B cell (primary cell): ENCODE results near the gene SAMD4A. TPM values are rescaled to one million over a fixed set of nuclear protein-coding genes. Genes with fewer than 3 reads are reported as not detected.

ENCODE experiments used
- ATAC-seq: fragments of 200-7000 bp; cut with Tn5 transposase; one replicate; pipeline ENCODE4 v1.10.0; 2021; ENCODE audit warnings: low read depth, mild to moderate bottlenecking, moderate number of reproducible peaks, moderate library complexity
- CTCF ChIA-PET: fragments of 350-600 bp; sonication (Branson Sonifier 250); formaldehyde crosslinking; loops from one replicate; lab custom pipeline; 2021; ENCODE audit warnings: antibody characterized with exemption, inconsistent platforms; lab: Charles Lee
- POLR2A ChIA-PET: fragments of 350-600 bp; sonication (Branson Sonifier 250); formaldehyde crosslinking; loops from one replicate; lab custom pipeline; 2021; ENCODE audit warnings: antibody characterized with exemption; lab: Charles Lee
- DNase-seq: peaks from one replicate; pipeline ENCODE4 v3.0.0; 2013
- H2AFZ ChIP-seq: 2 replicates; pipeline ENCODE4 v1.6.1; 2012; ENCODE audit warnings: mild to moderate bottlenecking, low read depth, low read length; ENCODE audit not compliant: insufficient read depth, poor library complexity, severe bottlenecking
- H3K27ac ChIP-seq, 2 donors: 1 replicate in 1 of 2; 2 replicates in 1 of 2; pipeline ENCODE4 v1.5.1; 2012 to 2013; ENCODE audit warnings: low read length in 2 of 2, mild to moderate bottlenecking in 2 of 2, moderate library complexity in 1 of 2
- H3K27me3 ChIP-seq, 4 experiments: fragments of 200-600 bp in 1 of 4; sonication (generic) in 1 of 4; replicated peaks in 1 of 4; 1 replicate in 2 of 4; 2 replicates in 2 of 4; pipeline versions ENCODE4 v1.6.1 to v1.7.0; 2013 to 2016; ENCODE audit warnings: low read length in 3 of 4, mild to moderate bottlenecking in 2 of 4, mixed read lengths in 1 of 4, moderate library complexity in 1 of 4; ENCODE audit not compliant: insufficient read depth in 4 of 4, control insufficient read depth in 3 of 4; ENCODE audit errors: control extremely low read depth in 1 of 4
- H3K36me3 ChIP-seq, 2 experiments: replicated peaks in 1 of 2; 1 replicate in 1 of 2; 2 replicates in 1 of 2; pipeline versions ENCODE4 v1.6.1 to v1.7.1; 2013; ENCODE audit warnings: low read length in 1 of 2; ENCODE audit not compliant: insufficient read depth in 2 of 2, control insufficient read depth in 1 of 2; ENCODE audit errors: control extremely low read depth in 1 of 2, extremely low read depth in 1 of 2
- H3K4me1 ChIP-seq, 2 donors: fragments of 200-600 bp in 1 of 2; sonication (generic) in 1 of 2; 1 replicate in 1 of 2; 2 replicates in 1 of 2; pipeline versions ENCODE4 v1.5.1 to v1.6.1; 2013 to 2017; ENCODE audit warnings: low read length in 2 of 2; ENCODE audit not compliant: control insufficient read depth in 2 of 2, insufficient read depth in 2 of 2
- H3K4me2 ChIP-seq: replicated peaks from 2 replicates; pipeline ENCODE3; 2012; ENCODE audit warnings: mild to moderate bottlenecking, low read depth, low read length; ENCODE audit not compliant: poor library complexity, severe bottlenecking
- H3K4me3 ChIP-seq, 5 experiments: fragments of 200-600 bp in 1 of 5; sonication (generic) in 1 of 5; 1 replicate in 3 of 5; 2 replicates in 2 of 5; pipeline versions ENCODE4 v1.5.1 to v1.7.0; 2011 to 2016; ENCODE audit warnings: low read length in 4 of 5, mild to moderate bottlenecking in 4 of 5, low read depth in 2 of 5, control low read depth in 1 of 5, moderate library complexity in 1 of 5; ENCODE audit not compliant: insufficient read depth in 1 of 5; ENCODE audit errors: control extremely low read depth in 1 of 5, extremely low read depth in 1 of 5
- H3K79me2 ChIP-seq: fragments of 200-600 bp; sonication (generic); one replicate; pipeline ENCODE4 v1.6.0; 2016; ENCODE audit warnings: low read length; ENCODE audit not compliant: control insufficient read depth, insufficient read depth
- H3K9ac ChIP-seq: fragments of 200-600 bp; sonication (generic); 2 replicates; pipeline ENCODE4 v1.6.1; 2017; ENCODE audit warnings: mild to moderate bottlenecking, low read length, moderate library complexity
- H3K9me3 ChIP-seq, 3 donors: one replicate each; pipeline versions ENCODE4 v1.6.1 to v1.7.1; 2013; ENCODE audit warnings: low read length in 2 of 3; ENCODE audit not compliant: control insufficient read depth in 2 of 3, insufficient read depth in 1 of 3; ENCODE audit errors: control extremely low read depth in 1 of 3
- H4K20me1 ChIP-seq: 2 replicates; pipeline ENCODE4 v1.6.0; 2012; ENCODE audit warnings: mild to moderate bottlenecking, low read length; ENCODE audit not compliant: insufficient read depth, control insufficient read depth, poor library complexity, severe bottlenecking
- H3K27ac Mint-ChIP-seq: one replicate; pipeline ENCODE4 v1.8.0; 2021; ENCODE audit warnings: mixed read lengths
- H3K27me3 Mint-ChIP-seq: one replicate; pipeline ENCODE4 v1.8.0; 2021; ENCODE audit warnings: mixed read lengths
- H3K4me1 Mint-ChIP-seq: one replicate; pipeline ENCODE4 v1.8.0; 2021; ENCODE audit warnings: mixed read lengths
- H3K4me3 Mint-ChIP-seq: one replicate; pipeline ENCODE4 v1.8.0; 2021; ENCODE audit warnings: mixed read lengths
- H3K9me3 Mint-ChIP-seq: one replicate; pipeline ENCODE4 v1.8.0; 2022; ENCODE audit warnings: mixed read lengths; ENCODE audit not compliant: insufficient read depth
- CTCF ChIP-seq: fragments of 200-600 bp; IDR thresholded peaks from one replicate; pipeline ENCODE4 v1.8.0; 2022; ENCODE audit warnings: antibody characterized with exemption, mild to moderate bottlenecking
- EZH2 ChIP-seq: IDR thresholded peaks from 2 replicates; pipeline ENCODE4 v1.6.1; 2012; ENCODE audit warnings: borderline replicate concordance, low read depth, mild to moderate bottlenecking, moderate library complexity, low read length; ENCODE audit not compliant: insufficient read depth, poor library complexity, severe bottlenecking
- WGBS: methylation state at CpG from one replicate; pipeline ENCODE4 v1.1.5; 2013; ENCODE audit warnings: missing lambda C conversion rate; ENCODE audit not compliant: insufficient coverage; 5-methylcytosine and 5-hydroxymethylcytosine counted together
- intact Hi-C: fragments of 100-400 bp; cut with micrococcal nuclease; formaldehyde crosslinking; loops from one replicate; pipeline ENCODE4 v1.10.0; 2022
- polyA plus RNA-seq: library from polyadenylated mRNA; depleted of rRNA; stranded (reverse); fragments of >200 nt; gene quantifications from 2 replicates; pipeline ENCODE4 v1.2.3, GENCODE V29; 2012
- total RNA-seq, 2 donors: library from RNA; stranded (reverse); fragments of 120-200 nt in 1 of 2; gene quantifications; 1 replicate in 1 of 2; 2 replicates in 1 of 2; pipeline versions ENCODE4 v1.2.3 to v1.2.4, GENCODE V29; 2013 to 2022

Gene SAMD4A
- total and polyA plus RNA-seq, 2 donors (not counting 1 experiment from before 2014, with no cell fraction given), result 5.7 to 13.7 TPM

- no peaks in the 10 kb centered on the region for H3K36me3 ChIP-seq
- Mint-ChIP-seq H3K27me3 (no peaks in the 10 kb centered on the region), H3K4me1 (peaks cover 6% of the 10 kb centered on the region), H3K4me3 (no peak overlapping the region), H3K9me3 (no peaks in the 10 kb centered on the region), H3K27ac (no peak overlapping the region)
- ATAC-seq (no peak), DNase-seq (no peak)
- intact Hi-C loops, result no loop called here
- no peaks in the 10 kb centered on the region for H4K20me1 ChIP-seq
- no peaks in the 10 kb centered on the region for H3K9me3 ChIP-seq
- TF ChIP-seq EZH2 (no peak), CTCF (no peak)
- H3K4me1 ChIP-seq, result no peaks in the 10 kb centered on the region
- CTCF ChIA-PET, result no interaction called here
- H2AFZ ChIP-seq, result no peak overlapping the region
- POLR2A ChIA-PET, result no interaction called here
- no peak overlapping the region for H3K27ac ChIP-seq
- H3K4me3 ChIP-seq, result no peak overlapping the region
- no peak overlapping the region for H3K4me2 ChIP-seq
- H3K27me3 ChIP-seq, result no peaks in the 10 kb centered on the region
- 100% methylated on average over 1 of the region's 3 CpGs for WGBS
- no peaks in the 10 kb centered on the region for H3K79me2 ChIP-seq
- H3K9ac ChIP-seq, result no peak overlapping the region
These were observed 50.5 kb downstream of the SAMD4A start for GRCh38 chr14:54617467-54617866.

- no peak overlapping the region for H3K4me2 ChIP-seq
- H3K9ac ChIP-seq, result no peak overlapping the region
- CTCF ChIA-PET, result no interaction called here
- no peak for TF ChIP-seq EZH2
- TF ChIP-seq CTCF, result no peak
- H3K27ac Mint-ChIP-seq, result no peak overlapping the region
- no peaks in the 10 kb centered on the region for H3K9me3 ChIP-seq
- H3K4me3 Mint-ChIP-seq, result no peak overlapping the region
- intact Hi-C loops, result no loop called here
- no peaks in the 10 kb centered on the region for H3K79me2 ChIP-seq
- ATAC-seq (no peak), DNase-seq (no peak)
- H3K27me3 ChIP-seq, result no peaks in the 10 kb centered on the region
- peaks cover 4 to 6% of the 10 kb centered on the region in 2 donors for H3K4me1 ChIP-seq
- H4K20me1 ChIP-seq, result no peaks in the 10 kb centered on the region
- H3K36me3 ChIP-seq, result no peaks in the 10 kb centered on the region
- no peak overlapping the region for H3K4me3 ChIP-seq
- POLR2A ChIA-PET, result no interaction called here
- H3K4me1 Mint-ChIP-seq, result peaks cover 24% of the 10 kb centered on the region
- H3K27me3 Mint-ChIP-seq, result no peaks in the 10 kb centered on the region
- no peaks in the 10 kb centered on the region for H3K9me3 Mint-ChIP-seq
- H3K27ac ChIP-seq, result no peak overlapping the region
- H2AFZ ChIP-seq, result no peak overlapping the region
These were observed 54.8 kb downstream of the SAMD4A start for GRCh38 chr14:54621686-54622085.
